Calu3 (cell line): Measurements from ENCODE around the gene SCAPER. TPM values are rescaled to one million over a fixed set of nuclear protein-coding genes. Genes with fewer than 3 reads are reported as not detected.
"Not testable (repeated sequence)": the region's sequence is repeated elsewhere in the genome, so short reads cannot be mapped to it uniquely, and the experiment has no call there.

Experiments used
- BruUV-seq: library from RNA; stranded (reverse); fragments of 400-500 nt; replicated peaks from 2 replicates; lab custom pipeline; 2021; lab: Mats Ljungman, UMichigan
- CTCF ChIA-PET: fragments of 300-600 bp; sonication (Branson Sonifier 250); formaldehyde crosslinking; loops from one replicate; lab custom pipeline; 2022; ENCODE audit warnings: antibody characterized with exemption; lab: Charles Lee
- DNase-seq: peaks from one replicate; pipeline ENCODE4 v3.0.0; 2022
- H3K27ac Mint-ChIP-seq: one replicate; pipeline ENCODE4 v1.8.0; 2022; ENCODE audit warnings: mixed read lengths; ENCODE audit not compliant: unreplicated experiment
- H3K27me3 Mint-ChIP-seq: one replicate; pipeline ENCODE4 v1.8.0; 2022; ENCODE audit warnings: mixed read lengths; ENCODE audit not compliant: unreplicated experiment
- H3K36me3 Mint-ChIP-seq: one replicate; pipeline ENCODE4 v1.8.0; 2022; ENCODE audit warnings: mild to moderate bottlenecking, moderate library complexity, mixed read lengths; ENCODE audit not compliant: insufficient read depth, unreplicated experiment
- H3K4me1 Mint-ChIP-seq: one replicate; pipeline ENCODE4 v1.8.0; 2022; ENCODE audit warnings: mild to moderate bottlenecking, low read depth, mixed read lengths; ENCODE audit not compliant: unreplicated experiment
- H3K4me3 Mint-ChIP-seq: one replicate; pipeline ENCODE4 v1.8.0; 2022; ENCODE audit warnings: mild to moderate bottlenecking, low read depth, moderate library complexity, mixed read lengths; ENCODE audit not compliant: unreplicated experiment
- H3K9me3 Mint-ChIP-seq: one replicate; pipeline ENCODE4 v1.8.0; 2022; ENCODE audit warnings: low read depth, mixed read lengths; ENCODE audit not compliant: unreplicated experiment
- intact Hi-C: fragments of 100-400 bp; cut with micrococcal nuclease; formaldehyde crosslinking; loops from one replicate; pipeline ENCODE4 v1.10.0; 2022; ENCODE audit not compliant: unreplicated experiment
- total RNA-seq: library from RNA; stranded (reverse); gene quantifications from 2 replicates; pipeline ENCODE4 v1.2.3, GENCODE V29; 2022
- TF ChIP-seq, protein P1 (sequence below): fragments of 200-600 bp; IDR thresholded peaks from one replicate; pipeline ENCODE4 v1.8.0; 2022; ENCODE audit warnings: antibody characterized with exemption; ENCODE audit not compliant: unreplicated experiment

The SCAPER gene
- total RNA-seq, 1 experiment from 2014 or later = 34.8 TPM

DNA sequence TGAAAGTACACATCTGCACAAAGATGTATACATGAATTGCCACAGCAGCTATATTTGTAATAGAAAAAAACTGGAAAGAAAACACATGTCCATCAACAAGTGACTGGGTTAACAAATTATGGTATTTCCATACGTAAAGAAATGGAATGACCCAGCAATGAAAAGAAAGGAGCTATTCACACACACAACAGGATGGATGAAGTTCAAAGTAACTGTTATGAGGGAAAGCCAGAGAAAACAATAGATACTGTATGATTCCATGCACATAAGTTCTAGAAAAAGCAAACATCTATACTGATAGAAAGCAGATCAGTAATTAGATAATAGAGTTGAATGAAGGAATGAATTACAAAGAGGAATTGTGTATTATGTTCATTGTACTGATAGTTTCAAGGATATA lies 152.0 kb downstream of the SCAPER start:
- no peaks in the 10 kb centered on the region for H3K4me1 Mint-ChIP-seq
- H3K9me3 Mint-ChIP-seq = no peaks in the 10 kb centered on the region
- TF ChIP-seq, protein P1, sequence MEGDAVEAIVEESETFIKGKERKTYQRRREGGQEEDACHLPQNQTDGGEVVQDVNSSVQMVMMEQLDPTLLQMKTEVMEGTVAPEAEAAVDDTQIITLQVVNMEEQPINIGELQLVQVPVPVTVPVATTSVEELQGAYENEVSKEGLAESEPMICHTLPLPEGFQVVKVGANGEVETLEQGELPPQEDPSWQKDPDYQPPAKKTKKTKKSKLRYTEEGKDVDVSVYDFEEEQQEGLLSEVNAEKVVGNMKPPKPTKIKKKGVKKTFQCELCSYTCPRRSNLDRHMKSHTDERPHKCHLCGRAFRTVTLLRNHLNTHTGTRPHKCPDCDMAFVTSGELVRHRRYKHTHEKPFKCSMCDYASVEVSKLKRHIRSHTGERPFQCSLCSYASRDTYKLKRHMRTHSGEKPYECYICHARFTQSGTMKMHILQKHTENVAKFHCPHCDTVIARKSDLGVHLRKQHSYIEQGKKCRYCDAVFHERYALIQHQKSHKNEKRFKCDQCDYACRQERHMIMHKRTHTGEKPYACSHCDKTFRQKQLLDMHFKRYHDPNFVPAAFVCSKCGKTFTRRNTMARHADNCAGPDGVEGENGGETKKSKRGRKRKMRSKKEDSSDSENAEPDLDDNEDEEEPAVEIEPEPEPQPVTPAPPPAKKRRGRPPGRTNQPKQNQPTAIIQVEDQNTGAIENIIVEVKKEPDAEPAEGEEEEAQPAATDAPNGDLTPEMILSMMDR = no peak
- H3K36me3 Mint-ChIP-seq = no peaks in the 10 kb centered on the region
- CTCF ChIA-PET = no interaction called here
- H3K27me3 Mint-ChIP-seq = no peaks in the 10 kb centered on the region
- no peak overlapping the region for H3K27ac Mint-ChIP-seq
- DNase-seq = no peak
- H3K4me3 Mint-ChIP-seq = no peak overlapping the region
- intact Hi-C loops = no loop called here
- no TSS peak for BruUV-seq

DNA sequence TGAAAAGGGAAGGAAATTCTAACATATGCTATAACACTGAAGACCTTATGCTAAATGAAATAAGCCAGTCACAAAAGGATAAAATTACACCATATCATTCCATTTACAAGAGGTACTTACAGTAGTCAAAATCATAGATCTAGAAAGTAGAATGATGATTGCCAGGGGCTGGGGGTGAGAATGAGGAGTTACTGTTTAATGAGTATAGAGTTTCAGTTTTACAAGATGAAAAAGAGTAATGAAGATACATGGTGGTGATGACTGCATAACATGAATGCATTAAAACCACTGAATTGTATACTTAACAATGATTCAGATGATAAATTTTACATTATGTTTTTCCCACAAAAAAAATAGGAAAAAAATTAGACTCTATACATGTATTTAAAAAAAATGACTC lies 152.6 kb downstream of the SCAPER start:
- Mint-ChIP-seq H3K9me3 (no peaks in the 10 kb centered on the region), H3K27me3 (no peaks in the 10 kb centered on the region), H3K4me3 (no peak overlapping the region), H3K27ac (no peak overlapping the region), H3K36me3 (no peaks in the 10 kb centered on the region), H3K4me1 (no peaks in the 10 kb centered on the region)
- no TSS peak for BruUV-seq
- TF ChIP-seq, protein P1 = no peak
- CTCF ChIA-PET = no interaction called here
- intact Hi-C loops = no loop called here
- DNase-seq = no peak

DNA sequence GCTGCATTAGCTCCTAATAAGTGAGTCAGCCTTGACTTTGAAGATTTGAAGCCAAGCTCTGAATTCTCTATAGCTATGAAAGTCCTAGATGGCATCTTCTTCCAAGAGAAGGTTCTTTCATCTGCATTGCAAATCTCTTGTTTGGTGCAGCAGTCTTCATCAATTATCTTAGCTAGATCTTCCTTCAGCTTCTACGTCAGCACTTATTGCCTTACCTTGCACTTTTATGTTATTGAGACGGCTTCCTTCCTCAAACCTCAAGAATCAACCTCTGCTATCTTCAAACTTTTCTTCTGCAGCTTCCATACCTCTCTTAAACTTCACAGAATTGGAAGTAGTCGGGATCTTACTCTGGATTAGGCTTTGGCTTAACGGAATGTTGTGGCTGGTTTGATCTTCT lies 167.6 kb downstream of the SCAPER start:
- TF ChIP-seq, protein P1 = no peak
- Mint-ChIP-seq H3K27ac (no peak overlapping the region), H3K27me3 (no peaks in the 10 kb centered on the region), H3K4me3 (no peak overlapping the region), H3K9me3 (no peaks in the 10 kb centered on the region), H3K36me3 (peaks cover 8% of the 10 kb centered on the region), H3K4me1 (no peaks in the 10 kb centered on the region)
- no TSS peak for BruUV-seq
- no peak for DNase-seq
- intact Hi-C loops = no loop called here
- CTCF ChIA-PET = interaction anchor here (0.7 kb wide), 1 partner anchor 21 kb away, joined by 3 read pairs; no protein-coding TSS in a partner anchor

DNA sequence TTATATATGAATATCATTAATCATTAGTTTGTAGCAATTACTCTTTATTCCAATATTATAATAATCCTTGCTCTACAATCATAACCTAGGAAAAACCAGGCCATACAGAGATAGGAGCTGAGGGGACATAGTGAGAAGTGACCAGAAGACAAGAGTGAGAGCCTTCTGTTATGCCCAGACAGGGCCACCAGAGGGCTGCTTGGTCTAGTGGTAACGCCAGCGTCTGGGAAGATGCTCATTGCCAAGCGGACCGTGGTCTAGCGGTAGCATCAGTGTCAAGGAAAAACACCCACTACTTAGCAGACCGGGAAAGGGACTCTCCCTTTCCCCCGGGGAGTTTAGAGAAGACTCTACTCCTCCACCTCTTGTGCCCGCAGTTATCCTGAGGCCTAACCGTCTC lies 172.8 kb downstream of the SCAPER start:
- H3K27ac Mint-ChIP-seq, intact Hi-C loops, H3K4me3 Mint-ChIP-seq, H3K9me3 Mint-ChIP-seq, H3K27me3 Mint-ChIP-seq, CTCF ChIA-PET, H3K36me3 Mint-ChIP-seq, H3K4me1 Mint-ChIP-seq, BruUV-seq: not testable (repeated sequence)
- DNase-seq = peak; percentile 25

DNA sequence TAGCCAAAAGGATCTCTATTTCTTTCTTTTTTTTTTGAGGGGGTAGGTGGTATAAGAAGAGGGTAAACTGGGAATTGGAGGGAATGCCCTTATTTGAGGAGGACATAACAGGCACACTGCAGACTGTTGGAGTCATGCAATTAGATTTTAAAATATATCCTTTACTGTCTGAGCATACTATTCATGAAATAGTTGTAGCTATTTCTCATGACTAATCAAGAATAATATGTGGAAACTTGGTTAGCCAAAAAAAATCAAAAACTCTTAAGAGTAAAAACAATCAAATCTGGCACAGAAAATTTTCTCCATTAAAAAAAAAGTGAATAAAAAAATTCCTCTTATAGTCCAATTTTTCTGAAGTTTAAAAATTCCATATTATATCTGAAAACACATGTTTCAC lies 174.9 kb downstream of the SCAPER start:
- peaks cover 8% of the 10 kb centered on the region for H3K36me3 Mint-ChIP-seq
- intact Hi-C loops = no loop called here
- CTCF ChIA-PET = no interaction called here
- TF ChIP-seq, protein P1 = no peak
- DNase-seq = no peak
- H3K4me1 Mint-ChIP-seq = no peaks in the 10 kb centered on the region
- no peak overlapping the region for H3K27ac Mint-ChIP-seq
- no TSS peak for BruUV-seq
- H3K27me3 Mint-ChIP-seq = no peaks in the 10 kb centered on the region
- H3K4me3 Mint-ChIP-seq = no peak overlapping the region
- H3K9me3 Mint-ChIP-seq = peaks cover 2% of the 10 kb centered on the region
